Caki2 (cell line): ENCODE results near the gene HLA-C. TPM values are rescaled to one million over a fixed set of nuclear protein-coding genes. Genes with fewer than 3 reads are reported as not detected.
"Not testable (repeated sequence)": the region's sequence is repeated elsewhere in the genome, so short reads cannot be mapped to it uniquely, and the experiment has no call there.

Experiments
- DNase-seq: peaks from one replicate; pipeline ENCODE4 v3.0.0-alpha.2; 2015; ENCODE audit warnings: low read depth
- in situ Hi-C: cut with HindIII; loops from 2 replicates; pipeline ENCODE4 v1.10.0; 2016; ENCODE audit warnings: low sequenced_read_pairs, low pct_unique_long_range_greater_than_20kb, mixed read lengths
- total RNA-seq: library from RNA; depleted of rRNA; stranded (reverse); fragments of >200 nt; shearing (Covaris generic); gene quantifications from 2 replicates; pipeline ENCODE4 v1.2.3, GENCODE V29; 2014; ENCODE audit warnings: low replicate concordance; rRNA removed

Gene HLA-C
- 934 and 946 TPM in 2 replicates for total RNA-seq

DNA sequence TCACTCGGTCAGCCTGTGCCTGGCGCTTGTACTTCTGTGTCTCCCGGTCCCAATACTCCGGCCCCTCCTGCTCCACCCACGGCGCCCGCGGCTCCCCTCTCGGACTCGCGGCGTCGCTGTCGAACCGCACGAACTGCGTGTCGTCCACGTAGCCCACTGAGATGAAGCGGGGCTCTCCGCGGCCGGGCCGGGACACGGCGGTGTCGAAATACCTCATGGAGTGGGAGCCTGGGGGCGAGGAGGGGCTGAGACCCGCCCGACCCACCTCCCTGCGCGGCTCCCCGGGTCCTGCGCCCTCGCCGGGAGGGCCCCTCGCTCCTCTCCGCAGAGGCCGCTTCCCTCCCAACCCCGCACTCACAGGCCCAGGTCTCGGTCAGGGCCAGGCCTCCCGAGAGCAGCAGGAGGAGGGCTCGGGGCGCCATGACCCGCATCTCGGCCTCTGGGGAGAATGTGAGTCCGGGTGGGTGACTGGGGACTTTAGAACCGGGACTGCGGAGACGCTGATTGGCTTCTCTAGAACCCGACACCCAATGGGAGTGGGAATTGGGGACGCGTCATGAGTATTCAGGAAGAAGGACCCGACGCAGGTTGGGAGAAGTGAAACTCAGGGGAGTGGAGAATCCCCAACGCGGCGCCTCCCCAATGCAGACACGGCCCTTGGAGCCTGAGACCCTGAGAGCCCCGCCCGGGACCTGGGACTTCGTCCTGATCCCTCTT, at the start of gene HLA-C:
Gene HLA-C (minus strand): TSS at position 452 of the 717 bp plus-strand sequence. CDS start 21 bp downstream, at position 431.
- peak; percentile 93 for DNase-seq
- in situ Hi-C loops, result no loop called here

- in situ Hi-C loops, result no loop called here
- DNase-seq, result no peak
Observed at GRCh38 chr6:31321005-31321707, 49.3 kb upstream of the HLA-C start.

DNA sequence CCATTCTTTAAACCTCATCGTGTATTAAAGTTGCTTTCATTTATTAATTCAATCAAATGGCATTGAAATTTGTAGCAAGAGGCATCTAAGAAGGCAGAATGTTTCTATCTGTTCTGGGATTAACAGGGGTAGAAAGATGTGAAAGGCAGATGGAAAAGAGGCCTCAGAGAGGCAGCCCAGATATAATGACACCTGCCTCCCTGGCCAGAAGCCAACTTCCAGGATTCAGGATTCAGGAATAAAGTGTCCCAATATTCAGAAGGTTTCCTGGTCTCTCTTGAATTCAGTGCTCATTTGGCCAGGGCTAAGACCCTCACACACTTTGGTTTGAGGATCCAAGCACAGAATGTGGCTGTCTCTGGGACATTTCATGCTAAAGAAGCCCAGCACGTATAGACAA, 45.1 kb upstream of the HLA-C start:
- in situ Hi-C loops, result no loop called here
- no peak for DNase-seq

DNA sequence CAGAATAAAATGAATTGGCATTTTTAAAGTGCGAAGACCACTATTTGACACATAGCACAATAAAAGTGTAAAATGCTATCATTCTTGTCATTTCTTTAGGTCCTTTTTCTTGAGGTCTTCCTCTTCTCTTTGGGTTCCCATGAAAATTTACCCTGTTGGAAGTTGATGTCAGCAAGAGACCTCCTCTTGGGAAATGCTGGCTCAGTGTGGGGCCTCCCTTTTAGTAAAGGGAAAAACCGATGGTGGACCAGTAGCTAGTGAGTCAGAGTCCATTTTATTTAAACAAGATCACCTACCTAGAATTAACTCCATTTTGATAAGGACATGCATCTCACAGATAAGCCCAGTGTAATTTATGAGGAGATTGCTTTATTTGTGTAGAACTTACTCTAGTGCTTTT, 37.7 kb upstream of the HLA-C start:
- in situ Hi-C loops, result no loop called here
- DNase-seq, result no peak

GRCh38 chr6:31308845-31309175, 36.9 kb upstream of the HLA-C start:
- in situ Hi-C loops, result no loop called here
- no peak for DNase-seq

DNA sequence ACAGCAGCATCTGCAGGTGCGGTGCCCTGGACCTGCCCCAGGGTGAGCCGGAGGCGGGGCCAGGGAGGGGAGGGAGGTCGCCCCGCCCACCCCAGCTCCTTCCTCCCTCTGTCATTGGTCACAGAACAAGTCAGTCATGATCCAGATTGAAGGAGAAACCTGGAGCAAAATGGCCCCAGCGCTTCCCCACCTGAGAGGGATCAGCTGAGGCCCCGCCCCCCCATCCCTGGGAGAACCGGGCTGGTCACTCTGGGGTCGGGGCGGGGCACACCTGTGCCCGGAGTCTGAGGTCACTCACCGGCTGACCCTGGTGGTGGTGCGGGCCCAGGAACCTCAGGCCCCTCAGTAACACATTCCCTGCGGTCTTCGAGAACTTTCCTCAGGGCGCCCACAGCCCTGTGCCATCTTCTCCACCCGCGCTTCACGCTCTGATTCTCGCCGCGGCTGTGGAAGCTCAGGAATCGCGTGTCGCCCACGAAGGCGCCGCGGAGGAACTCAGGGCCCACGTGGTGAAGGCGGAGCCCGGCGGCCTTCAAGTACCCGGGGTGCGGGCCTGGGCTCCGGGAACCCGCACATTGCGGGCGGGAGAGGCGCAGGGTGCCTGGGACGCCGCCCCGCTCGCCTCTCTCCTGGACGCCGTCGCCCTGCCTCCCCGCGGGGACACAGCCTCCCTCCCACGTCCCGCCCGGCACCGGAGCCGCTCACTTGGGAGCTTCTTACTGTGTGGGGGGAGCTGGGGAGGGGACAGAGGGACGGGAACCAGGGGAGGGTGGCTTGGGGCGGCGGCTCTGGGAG, 36.4 kb upstream of the HLA-C start:
- in situ Hi-C loops, result no loop called here
- no peak for DNase-seq

DNA sequence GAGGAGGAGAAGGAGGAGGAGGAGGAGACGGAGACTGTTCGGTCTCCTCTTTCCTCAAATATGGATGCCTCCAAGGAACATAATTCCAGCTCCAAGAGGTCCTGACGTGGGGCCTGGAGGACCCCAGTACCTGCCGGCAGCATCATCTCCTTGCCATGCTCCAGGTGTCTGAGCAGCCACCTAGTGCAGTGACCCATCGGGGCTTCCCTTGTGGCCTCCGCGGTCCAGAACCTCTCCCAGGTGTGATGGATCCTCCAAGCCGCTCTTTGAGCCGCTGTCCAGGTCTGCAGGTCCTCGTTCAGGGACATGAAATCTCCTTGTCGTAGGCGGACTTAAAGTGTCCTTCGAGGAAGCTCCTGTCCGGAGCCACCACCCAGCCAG, 35.8 kb upstream of the HLA-C start:
- DNase-seq, result no peak
- in situ Hi-C loops, result no loop called here

DNA sequence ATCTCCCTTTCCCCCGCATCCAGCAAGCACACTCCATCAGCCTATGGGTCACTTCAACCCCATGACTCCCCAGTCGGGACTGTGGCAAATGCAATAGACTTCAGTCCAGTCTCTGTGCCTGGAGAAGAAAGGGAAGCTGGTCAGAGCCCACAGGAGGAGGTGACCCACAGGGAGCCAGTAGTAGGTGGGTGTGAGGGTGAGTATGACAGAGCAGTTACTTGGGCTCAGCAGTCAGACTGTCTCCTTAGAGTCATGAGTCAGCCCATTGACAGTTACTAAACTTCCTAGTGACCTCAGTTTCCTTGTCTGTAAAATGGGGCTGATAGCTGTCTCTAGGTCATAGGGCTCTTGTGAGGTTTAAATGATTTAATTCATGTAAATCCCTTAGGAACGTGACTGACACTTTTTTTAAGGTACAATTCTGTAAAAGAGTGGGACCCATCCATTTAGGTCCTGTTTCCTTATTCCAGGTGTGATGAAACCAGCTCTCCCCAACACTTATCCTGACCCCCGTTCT, 33.9 kb upstream of the HLA-C start:
- in situ Hi-C loops, result no loop called here
- DNase-seq, result no peak

DNA sequence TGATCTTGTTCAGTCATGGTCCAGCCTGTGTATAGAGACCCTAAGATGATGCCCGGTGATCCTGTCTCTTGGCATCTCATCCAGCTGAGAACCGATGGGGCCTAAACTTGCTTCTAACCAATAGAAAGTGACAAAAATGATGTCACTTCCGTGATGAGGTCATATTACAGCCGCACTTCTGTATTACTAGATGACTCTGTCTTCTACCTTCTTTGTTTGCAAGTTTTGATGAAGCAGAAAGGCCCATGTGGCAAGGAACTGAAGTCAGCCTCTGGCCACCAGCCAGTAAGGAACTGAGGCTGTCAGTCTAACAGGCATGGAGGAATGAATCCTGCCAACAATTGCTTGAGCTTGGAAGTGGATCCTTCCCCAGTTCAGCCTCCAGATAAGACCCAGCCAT, 32.8 kb upstream of the HLA-C start:
- DNase-seq, result peak; percentile 25
- in situ Hi-C loops, result no loop called here

DNA sequence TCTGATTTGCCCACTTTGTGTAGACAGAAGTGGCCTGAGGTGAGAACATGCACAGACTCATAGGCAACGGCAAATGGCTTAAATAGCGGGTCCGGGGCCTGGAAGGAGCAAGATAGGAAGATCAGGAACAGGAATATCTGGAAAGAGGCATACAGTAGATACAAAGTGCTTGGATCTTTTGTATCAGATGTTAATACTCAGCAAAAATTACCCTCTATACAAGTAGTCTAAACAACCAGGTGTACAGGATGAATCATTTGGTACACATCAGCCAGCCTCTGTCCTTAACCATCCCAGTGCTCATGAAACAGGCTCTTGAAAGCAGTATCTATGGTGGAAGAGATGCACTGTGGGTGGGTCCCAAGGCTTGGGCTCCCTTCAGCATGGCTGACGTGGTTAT, 28.9 kb upstream of the HLA-C start:
- no peak for DNase-seq
- in situ Hi-C loops, result no loop called here

DNA sequence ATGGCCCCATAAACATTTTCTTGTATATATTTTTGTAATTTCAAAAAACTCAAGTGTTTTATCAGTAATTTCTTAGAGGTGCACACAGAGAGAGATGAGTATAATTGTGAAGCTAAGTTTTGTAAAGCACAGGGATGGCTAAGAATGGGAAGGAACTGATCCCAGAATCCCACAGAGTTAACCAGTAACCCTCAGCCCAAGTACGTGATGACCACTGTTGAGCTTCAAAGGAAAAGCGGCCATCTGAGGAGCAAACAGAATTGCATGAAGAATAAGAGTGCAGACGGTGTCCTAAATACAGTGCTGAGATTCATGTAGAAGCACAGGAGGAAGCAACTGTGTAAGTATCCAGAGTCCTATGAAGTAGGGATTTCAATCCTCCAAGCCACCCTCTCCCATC, 28.1 kb upstream of the HLA-C start:
- in situ Hi-C loops, result no loop called here
- DNase-seq, result no peak

GRCh38 chr6:31299511-31299910, 27.6 kb upstream of the HLA-C start:
- DNase-seq, result peak; percentile 22
- in situ Hi-C loops, result no loop called here

DNA sequence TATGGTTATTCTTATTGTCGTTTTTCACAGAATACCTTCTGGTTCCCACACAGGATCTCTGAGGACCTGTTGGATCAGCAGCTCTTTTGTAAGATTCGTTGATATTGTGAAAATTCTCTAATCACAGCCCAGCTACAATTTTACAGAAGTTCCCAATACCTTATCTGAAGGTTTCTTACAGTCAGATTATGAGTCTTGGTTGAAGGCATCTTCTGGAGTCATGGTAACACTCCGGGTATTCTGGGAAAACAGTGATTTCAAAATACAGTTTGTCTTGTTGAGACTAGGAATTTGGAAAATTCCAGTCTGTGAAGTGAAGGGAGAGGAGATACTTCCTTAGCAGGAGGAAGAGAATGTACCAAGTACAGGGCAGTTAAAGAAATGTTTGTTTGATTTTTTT, 22.2 kb upstream of the HLA-C start:
- in situ Hi-C loops, result no loop called here
- no peak for DNase-seq

DNA sequence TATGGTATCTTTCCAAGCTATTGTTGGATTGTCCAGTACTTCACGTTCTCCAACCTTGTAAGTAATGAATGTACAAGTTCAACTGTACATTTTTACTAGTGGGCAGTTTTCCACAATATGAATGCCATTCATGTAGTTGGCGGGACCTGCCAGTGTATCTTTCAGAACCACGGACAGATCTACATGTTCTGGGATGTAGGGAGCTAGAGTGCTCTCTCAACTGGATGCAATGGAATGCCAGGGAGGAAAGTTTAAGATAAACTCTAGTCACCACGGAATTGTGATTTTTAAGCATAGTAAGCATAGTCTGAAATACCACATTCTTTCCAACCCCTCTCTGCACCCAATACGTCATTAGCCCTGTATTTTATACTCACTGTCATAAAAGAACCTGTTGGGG, 21.5 kb upstream of the HLA-C start:
- DNase-seq, result peak; percentile 27
- in situ Hi-C loops, result no loop called here

DNA sequence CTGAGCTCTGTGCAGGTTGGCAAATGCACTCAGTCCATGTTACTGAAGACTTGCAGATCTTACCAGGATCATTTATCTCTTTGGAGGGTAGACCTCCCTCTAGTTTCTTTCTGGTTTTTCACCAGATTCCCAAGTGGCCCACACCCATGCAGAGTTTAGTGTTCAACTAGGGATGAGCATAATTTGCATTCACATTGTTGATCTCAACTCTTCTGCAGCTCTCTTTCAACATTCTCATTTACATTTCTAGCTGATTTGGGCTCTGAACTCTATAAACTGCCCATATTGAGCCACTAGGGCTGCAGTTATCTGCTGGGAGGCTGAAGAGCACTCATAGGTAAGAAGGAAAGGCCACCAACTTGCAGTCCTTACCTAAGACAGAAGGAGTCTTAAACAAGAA, 17.9 kb upstream of the HLA-C start:
- in situ Hi-C loops, result no loop called here
- DNase-seq, result no peak

- in situ Hi-C loops, result no loop called here
- no peak for DNase-seq
Observed at GRCh38 chr6:31287619-31288018, 15.7 kb upstream of the HLA-C start.

DNA sequence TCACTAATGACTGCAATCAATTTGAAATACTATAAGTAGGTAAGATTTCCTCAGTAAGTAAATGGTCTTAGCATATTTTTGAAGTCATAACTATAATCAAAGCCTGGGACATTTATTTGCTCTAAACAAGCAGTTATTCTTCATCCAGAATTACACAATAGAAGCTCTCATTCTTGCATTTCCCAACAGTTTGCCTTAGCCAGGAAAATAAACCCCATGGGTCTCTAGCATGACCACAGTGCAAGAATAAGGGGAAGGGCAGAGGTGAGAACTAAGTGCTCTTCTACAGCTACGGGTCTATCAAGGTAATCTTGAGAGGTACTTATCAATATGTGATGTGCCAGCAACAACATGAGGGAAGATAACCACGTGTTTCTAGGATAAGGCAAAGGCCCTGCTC, 14.1 kb upstream of the HLA-C start:
- in situ Hi-C loops, result no loop called here

GRCh38 chr6:31285486-31285885, 13.6 kb upstream of the HLA-C start:
- in situ Hi-C loops, result no loop called here
- DNase-seq, result no peak

More for the DNA sequence above, 14.1 kb upstream of the HLA-C start:
- no peak for DNase-seq

- in situ Hi-C loops, DNase-seq: not testable (repeated sequence)
Observed at GRCh38 chr6:31279647-31280046, 7.8 kb upstream of the HLA-C start.
